ENCODE results near the gene FAM13A.

Gene FAM13A

DNA sequence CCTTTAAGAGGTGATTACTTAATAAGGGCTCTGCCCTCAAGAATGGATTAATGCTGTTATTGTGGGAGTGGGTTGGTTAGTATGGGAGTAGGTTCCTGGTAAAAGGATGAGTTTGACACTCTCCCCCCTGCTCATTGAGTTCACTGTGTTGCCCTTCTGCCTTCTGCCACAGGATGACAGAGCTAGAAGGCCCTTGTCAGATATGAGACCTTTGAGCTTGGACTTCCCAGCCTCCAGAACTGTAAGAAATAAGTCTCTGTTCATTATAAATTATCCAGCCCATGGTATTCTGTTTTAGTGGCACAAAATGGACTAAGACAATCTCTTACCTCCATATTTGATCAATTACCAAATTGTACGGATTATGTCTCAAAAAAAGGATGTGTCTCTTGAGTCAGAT, 245.1 kb downstream of the FAM13A start (continued):
- no peak for TF ChIP-seq ZNF311 (tag by site-specific recombination; IDR thresholded peaks at IDR 0.05; ENCODE audit: borderline replicate concordance)

DNA sequence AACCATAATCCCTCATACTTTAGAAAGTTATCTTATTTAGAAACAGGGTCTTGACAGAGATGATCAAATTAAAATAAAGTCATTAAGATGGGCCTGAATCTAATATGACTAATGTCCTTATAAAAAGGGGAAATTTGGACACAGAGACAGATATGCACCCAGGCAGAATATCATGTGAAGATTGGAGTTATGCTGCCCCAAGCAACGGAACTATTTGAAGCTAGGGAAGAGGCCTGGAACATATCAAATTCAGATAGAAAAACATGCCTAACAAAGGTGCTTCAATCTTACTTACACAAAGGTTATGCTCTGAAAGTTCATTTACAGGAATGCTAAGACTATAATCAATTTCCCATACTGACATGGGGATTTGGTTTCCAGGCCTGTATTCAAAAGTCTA, 246.7 kb downstream of the FAM13A start:
- POLR2A ChIA-PET, result no interaction called here

More for the DNA sequence above, 246.7 kb downstream of the FAM13A start:
- Histone ChIP-seq H3K4me3 (ENCODE audit: low read depth, low read length) (no peak overlapping the region), H3K4me1 (ENCODE audit: control insufficient read depth, insufficient read depth, low read length) (no peaks in the 10 kb centered on the region), H3K36me3 (ENCODE audit: control insufficient read depth in 2 of 2, insufficient read depth in 1 of 2, low read length in 2 of 2) (no peaks in the 10 kb centered on the region), H3K27ac (ENCODE audit: extremely low read depth, low read depth, low read length) (no peak overlapping the region), H3K9me3 (ENCODE audit: control insufficient read depth, insufficient read depth, low read depth, low read length) (no peaks in the 10 kb centered on the region)
- TF ChIP-seq KLF9 (tag by site-specific recombination; IDR thresholded peaks at IDR 0.05; ENCODE audit: low read depth) (no peak), ZBTB8A (tag by site-specific recombination; IDR thresholded peaks at IDR 0.05) (no peak), ZNF169 (tag by site-specific recombination; IDR thresholded peaks at IDR 0.05) (no peak), KLF10 (tag by site-specific recombination; IDR thresholded peaks at IDR 0.05) (no peak), KLF7 (tag by site-specific recombination; IDR thresholded peaks at IDR 0.05; ENCODE audit: borderline replicate concordance) (no peak), HOXD13 (CRISPR knock-in tag; IDR thresholded peaks at IDR 0.05; ENCODE audit: borderline replicate concordance) (no peak), ZNF610 (tag by site-specific recombination; IDR thresholded peaks at IDR 0.05; ENCODE audit: borderline replicate concordance) (no peak), WT1 (tag by site-specific recombination; IDR thresholded peaks at IDR 0.05) (no peak), GLI4 (tag by site-specific recombination; IDR thresholded peaks at IDR 0.05) (no peak), ZNF302 (tag by site-specific recombination; IDR thresholded peaks at IDR 0.05; ENCODE audit: low read depth) (no peak), ZNF837 (tag by site-specific recombination; IDR thresholded peaks at IDR 0.05) (no peak), ZNF184 (tag by site-specific recombination; IDR thresholded peaks at IDR 0.05) (no peak)
- TF ChIP-seq, protein P1, sequence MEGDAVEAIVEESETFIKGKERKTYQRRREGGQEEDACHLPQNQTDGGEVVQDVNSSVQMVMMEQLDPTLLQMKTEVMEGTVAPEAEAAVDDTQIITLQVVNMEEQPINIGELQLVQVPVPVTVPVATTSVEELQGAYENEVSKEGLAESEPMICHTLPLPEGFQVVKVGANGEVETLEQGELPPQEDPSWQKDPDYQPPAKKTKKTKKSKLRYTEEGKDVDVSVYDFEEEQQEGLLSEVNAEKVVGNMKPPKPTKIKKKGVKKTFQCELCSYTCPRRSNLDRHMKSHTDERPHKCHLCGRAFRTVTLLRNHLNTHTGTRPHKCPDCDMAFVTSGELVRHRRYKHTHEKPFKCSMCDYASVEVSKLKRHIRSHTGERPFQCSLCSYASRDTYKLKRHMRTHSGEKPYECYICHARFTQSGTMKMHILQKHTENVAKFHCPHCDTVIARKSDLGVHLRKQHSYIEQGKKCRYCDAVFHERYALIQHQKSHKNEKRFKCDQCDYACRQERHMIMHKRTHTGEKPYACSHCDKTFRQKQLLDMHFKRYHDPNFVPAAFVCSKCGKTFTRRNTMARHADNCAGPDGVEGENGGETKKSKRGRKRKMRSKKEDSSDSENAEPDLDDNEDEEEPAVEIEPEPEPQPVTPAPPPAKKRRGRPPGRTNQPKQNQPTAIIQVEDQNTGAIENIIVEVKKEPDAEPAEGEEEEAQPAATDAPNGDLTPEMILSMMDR (tag by site-specific recombination; IDR thresholded peaks at IDR 0.05), result no peak
- TF ChIP-seq, protein P2, sequence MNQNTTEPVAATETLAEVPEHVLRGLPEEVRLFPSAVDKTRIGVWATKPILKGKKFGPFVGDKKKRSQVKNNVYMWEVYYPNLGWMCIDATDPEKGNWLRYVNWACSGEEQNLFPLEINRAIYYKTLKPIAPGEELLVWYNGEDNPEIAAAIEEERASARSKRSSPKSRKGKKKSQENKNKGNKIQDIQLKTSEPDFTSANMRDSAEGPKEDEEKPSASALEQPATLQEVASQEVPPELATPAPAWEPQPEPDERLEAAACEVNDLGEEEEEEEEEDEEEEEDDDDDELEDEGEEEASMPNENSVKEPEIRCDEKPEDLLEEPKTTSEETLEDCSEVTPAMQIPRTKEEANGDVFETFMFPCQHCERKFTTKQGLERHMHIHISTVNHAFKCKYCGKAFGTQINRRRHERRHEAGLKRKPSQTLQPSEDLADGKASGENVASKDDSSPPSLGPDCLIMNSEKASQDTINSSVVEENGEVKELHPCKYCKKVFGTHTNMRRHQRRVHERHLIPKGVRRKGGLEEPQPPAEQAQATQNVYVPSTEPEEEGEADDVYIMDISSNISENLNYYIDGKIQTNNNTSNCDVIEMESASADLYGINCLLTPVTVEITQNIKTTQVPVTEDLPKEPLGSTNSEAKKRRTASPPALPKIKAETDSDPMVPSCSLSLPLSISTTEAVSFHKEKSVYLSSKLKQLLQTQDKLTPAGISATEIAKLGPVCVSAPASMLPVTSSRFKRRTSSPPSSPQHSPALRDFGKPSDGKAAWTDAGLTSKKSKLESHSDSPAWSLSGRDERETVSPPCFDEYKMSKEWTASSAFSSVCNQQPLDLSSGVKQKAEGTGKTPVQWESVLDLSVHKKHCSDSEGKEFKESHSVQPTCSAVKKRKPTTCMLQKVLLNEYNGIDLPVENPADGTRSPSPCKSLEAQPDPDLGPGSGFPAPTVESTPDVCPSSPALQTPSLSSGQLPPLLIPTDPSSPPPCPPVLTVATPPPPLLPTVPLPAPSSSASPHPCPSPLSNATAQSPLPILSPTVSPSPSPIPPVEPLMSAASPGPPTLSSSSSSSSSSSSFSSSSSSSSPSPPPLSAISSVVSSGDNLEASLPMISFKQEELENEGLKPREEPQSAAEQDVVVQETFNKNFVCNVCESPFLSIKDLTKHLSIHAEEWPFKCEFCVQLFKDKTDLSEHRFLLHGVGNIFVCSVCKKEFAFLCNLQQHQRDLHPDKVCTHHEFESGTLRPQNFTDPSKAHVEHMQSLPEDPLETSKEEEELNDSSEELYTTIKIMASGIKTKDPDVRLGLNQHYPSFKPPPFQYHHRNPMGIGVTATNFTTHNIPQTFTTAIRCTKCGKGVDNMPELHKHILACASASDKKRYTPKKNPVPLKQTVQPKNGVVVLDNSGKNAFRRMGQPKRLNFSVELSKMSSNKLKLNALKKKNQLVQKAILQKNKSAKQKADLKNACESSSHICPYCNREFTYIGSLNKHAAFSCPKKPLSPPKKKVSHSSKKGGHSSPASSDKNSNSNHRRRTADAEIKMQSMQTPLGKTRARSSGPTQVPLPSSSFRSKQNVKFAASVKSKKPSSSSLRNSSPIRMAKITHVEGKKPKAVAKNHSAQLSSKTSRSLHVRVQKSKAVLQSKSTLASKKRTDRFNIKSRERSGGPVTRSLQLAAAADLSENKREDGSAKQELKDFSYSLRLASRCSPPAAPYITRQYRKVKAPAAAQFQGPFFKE (tag by site-specific recombination; IDR thresholded peaks at IDR 0.05; ENCODE audit: borderline replicate concordance), result no peak
- TF ChIP-seq, protein P3, sequence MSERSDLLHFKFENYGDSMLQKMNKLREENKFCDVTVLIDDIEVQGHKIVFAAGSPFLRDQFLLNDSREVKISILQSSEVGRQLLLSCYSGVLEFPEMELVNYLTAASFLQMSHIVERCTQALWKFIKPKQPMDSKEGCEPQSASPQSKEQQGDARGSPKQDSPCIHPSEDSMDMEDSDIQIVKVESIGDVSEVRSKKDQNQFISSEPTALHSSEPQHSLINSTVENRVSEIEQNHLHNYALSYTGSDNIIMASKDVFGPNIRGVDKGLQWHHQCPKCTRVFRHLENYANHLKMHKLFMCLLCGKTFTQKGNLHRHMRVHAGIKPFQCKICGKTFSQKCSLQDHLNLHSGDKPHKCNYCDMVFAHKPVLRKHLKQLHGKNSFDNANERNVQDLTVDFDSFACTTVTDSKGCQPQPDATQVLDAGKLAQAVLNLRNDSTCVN (tag by site-specific recombination; optimal IDR thresholded peaks at IDR 0.05), result no peak
- TF ChIP-seq, protein P4, sequence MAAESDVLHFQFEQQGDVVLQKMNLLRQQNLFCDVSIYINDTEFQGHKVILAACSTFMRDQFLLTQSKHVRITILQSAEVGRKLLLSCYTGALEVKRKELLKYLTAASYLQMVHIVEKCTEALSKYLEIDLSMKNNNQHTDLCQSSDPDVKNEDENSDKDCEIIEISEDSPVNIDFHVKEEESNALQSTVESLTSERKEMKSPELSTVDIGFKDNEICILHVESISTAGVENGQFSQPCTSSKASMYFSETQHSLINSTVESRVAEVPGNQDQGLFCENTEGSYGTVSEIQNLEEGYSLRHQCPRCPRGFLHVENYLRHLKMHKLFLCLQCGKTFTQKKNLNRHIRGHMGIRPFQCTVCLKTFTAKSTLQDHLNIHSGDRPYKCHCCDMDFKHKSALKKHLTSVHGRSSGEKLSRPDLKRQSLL (tag by site-specific recombination; IDR thresholded peaks at IDR 0.05), result no peak
- TF ChIP-seq, protein P5, sequence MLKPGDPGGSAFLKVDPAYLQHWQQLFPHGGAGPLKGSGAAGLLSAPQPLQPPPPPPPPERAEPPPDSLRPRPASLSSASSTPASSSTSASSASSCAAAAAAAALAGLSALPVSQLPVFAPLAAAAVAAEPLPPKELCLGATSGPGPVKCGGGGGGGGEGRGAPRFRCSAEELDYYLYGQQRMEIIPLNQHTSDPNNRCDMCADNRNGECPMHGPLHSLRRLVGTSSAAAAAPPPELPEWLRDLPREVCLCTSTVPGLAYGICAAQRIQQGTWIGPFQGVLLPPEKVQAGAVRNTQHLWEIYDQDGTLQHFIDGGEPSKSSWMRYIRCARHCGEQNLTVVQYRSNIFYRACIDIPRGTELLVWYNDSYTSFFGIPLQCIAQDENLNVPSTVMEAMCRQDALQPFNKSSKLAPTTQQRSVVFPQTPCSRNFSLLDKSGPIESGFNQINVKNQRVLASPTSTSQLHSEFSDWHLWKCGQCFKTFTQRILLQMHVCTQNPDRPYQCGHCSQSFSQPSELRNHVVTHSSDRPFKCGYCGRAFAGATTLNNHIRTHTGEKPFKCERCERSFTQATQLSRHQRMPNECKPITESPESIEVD (tag by site-specific recombination; IDR thresholded peaks at IDR 0.05), result no peak
- TF ChIP-seq, protein P6, sequence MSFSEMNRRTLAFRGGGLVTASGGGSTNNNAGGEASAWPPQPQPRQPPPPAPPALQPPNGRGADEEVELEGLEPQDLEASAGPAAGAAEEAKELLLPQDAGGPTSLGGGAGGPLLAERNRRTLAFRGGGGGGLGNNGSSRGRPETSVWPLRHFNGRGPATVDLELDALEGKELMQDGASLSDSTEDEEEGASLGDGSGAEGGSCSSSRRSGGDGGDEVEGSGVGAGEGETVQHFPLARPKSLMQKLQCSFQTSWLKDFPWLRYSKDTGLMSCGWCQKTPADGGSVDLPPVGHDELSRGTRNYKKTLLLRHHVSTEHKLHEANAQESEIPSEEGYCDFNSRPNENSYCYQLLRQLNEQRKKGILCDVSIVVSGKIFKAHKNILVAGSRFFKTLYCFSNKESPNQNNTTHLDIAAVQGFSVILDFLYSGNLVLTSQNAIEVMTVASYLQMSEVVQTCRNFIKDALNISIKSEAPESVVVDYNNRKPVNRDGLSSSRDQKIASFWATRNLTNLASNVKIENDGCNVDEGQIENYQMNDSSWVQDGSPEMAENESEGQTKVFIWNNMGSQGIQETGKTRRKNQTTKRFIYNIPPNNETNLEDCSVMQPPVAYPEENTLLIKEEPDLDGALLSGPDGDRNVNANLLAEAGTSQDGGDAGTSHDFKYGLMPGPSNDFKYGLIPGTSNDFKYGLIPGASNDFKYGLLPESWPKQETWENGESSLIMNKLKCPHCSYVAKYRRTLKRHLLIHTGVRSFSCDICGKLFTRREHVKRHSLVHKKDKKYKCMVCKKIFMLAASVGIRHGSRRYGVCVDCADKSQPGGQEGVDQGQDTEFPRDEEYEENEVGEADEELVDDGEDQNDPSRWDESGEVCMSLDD (tag by site-specific recombination; IDR thresholded peaks at IDR 0.05), result no peak
- CTCF ChIA-PET, result interaction anchor here (0.6 to 1.3 kb wide), 2 partner anchors 8 to 1483 kb away, joined by 3 to 6 read pairs; no protein-coding TSS in a partner anchor
